GM19193 (cell line): ENCODE data around the gene KIAA2012.

Experiments
- POLR2A ChIP-seq: IDR thresholded peaks from 4 replicates; pipeline ENCODE4 v1.6.1; 2011; ENCODE audit not compliant: insufficient read depth, insufficient read length; ENCODE audit errors: extremely low read depth

KIAA2012 gene

DNA sequence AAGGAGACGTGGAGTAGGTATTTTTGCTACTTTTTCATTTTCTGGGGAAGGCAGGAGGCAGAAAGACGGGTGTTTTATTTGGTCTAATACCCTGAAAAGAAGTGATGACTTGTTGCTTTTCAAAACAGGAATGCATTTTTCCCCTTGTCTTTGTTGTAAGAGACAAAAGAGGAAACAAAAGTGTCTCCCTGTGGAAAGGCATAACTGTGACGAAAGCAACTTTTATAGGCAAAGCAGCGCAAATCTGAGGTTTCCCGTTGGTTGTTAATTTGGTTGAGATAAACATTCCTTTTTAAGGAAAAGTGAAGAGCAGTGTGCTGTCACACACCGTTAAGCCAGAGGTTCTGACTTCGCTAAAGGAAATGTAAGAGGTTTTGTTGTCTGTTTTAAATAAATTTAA is 36.0 kb upstream of the KIAA2012 start:
- no peak for TF ChIP-seq POLR2A

GRCh38 chr2:202038471-202039277 is 34.4 kb upstream of the KIAA2012 start:
- no peak for TF ChIP-seq POLR2A

DNA sequence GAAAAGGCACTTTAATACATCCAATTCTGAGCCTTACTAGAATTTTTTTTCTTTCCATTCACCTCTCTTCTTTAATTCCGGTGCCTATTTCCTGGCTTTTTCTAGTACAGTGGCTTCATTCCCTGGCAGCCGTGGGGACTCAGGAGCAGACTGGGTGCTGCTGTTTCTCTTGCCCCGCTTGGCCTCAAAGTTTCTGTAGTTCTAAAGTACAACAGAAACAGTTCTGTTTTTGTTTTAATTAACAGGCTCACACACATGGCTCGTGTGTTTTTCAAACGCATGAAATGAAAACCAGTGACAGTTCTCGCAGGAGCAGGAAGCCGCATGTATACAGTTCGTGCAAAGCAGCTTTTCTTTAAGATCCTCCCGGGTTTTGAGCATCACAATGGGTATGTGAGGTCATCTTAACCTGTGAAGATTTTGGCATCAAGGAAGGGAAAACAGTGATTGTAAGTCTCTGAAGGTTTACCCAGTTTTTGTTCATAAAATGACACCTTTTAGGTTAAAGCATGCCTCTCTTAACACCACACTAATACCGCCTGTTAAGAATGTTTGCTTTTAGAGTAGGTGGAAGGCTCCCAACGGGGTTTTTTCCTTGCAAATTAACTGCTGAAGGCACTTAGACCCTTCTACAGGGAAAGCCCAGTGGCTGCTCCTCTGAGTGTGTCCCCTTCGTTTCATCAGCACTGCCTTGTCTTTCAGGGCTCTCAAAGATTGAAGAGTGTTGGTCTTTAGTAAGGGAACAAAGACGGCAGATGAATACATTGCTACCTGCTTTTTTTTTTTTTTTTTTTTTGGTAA is 33.6 kb upstream of the KIAA2012 start:
- no peak for TF ChIP-seq POLR2A

DNA sequence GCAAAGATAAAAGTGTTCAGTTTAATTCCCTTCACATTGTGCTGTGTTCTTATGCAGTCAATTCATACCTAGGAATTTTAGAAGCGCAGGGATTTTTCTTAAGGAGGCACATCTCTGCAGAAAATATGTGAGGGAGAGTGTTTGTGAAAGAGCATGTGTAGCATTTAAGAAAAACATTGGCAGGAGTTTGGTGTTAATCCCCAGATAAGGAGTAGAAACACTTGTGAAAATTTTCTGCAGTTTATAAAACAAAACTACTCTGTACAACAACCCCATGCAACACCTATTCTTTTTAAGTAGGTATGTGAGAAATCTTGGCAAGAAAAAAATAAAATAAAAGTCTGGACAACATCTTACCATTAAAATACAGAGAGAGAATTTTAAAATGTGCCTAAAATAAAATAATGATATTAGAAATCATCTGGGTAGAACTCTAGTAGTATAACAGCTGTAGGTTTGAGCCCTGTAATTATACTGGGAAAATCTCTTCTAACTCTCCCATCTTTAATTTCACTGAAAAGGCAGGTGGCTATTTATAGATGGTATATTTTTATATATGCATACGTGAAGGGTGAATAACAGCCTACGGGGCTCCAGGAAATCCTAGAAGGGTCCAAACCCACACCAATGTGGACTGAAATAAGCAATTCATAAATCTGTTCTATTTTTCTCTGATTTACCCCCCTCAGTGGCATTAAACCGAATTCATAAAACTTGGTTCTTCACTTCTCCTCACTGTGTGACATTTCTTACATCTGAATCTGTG is 32.8 kb upstream of the KIAA2012 start:
- TF ChIP-seq POLR2A, result no peak

DNA sequence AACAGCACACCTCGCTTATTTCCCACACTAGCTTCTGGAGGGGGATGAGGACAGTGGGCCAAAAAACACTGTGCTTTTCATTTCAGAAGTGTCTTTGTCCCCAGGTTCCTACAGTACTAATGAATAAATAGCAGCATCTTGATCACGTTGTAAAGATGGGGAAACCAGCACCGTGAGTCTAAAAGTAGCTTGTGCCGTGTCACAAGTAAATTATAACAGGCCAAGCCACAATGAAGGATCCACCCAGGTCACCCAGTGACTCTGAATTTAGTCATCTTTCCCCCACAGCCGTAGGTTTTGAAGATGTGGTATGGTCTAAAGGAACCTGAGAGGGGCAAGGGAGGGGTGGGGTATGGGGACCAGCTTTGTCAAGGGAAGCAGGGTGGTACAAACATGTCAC is 30.6 kb upstream of the KIAA2012 start:
- no peak for TF ChIP-seq POLR2A

DNA sequence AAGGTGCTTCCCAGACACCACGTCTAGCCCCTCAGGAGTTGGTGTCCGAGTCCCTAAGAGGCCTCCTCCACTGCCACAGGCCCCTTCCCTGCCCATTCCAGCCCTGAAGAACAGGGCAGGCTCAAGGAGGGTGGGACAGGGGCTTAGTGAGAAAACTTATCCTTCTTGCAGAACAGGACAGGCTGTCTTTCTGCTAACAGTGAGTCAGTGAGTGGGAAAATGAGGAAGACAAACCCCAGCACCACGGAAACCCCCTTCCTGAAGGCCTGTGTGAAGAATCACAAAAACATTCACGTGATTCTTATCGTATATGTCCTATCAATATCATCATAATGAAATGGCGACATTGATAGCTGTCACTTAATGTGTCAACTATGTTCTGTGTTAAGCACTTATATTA is 29.6 kb upstream of the KIAA2012 start:
- TF ChIP-seq POLR2A, result no peak

- no peak for TF ChIP-seq POLR2A
These were observed 28.3 kb upstream of the KIAA2012 start for GRCh38 chr2:202044777-202045176.

DNA sequence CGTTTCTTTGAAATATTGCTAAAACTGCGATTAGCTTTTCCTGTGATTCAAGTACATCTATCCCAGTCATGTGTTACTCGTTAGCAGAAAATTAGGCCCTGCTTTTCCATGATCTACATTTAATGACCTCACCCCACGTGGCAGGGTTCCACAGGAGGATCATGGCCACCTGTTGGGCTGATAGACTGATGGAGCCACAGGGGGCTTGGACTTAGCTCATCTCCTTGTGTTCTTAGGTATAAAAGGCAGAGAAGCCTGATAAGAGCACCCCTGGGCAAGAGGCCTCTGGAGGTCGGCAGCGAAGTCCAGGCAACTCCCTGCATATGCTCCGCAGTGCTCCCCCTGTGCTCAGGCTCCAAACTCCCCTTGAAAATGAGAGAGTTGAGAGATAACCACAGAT is 26.5 kb upstream of the KIAA2012 start:
- TF ChIP-seq POLR2A, result no peak

DNA sequence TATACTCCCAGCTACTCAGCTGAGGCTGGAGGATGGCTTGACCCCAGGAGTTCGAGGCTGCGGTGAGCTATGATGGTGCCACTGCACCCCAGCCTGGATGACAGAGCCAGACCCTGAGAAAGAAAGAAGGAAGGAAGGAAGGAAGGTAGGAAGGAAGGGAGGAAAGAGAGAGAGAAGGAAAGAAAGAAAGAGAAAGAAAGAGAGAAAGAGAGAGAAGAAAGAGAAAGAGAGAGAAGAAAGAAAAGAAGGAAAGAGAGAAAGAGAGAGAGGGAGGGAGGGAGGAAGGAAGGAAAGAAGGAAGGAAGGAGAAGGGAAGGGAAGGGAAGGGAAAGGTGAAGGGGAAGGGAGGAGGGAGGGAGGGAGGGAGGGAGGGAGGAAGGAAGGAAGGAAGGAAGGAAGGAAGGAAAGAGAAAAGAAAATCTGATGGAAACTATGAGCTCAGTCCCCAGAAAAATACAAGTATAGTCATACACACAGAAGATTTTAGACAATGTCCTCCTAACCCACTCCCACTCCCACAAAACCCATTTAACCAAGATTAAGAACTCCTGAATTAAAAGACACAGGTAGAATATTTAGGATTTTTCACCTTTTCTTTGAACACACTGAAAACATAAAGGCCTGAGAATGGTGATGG is 23.8 kb upstream of the KIAA2012 start:
- TF ChIP-seq POLR2A, result no peak

GRCh38 chr2:202049840-202050239 is 23.2 kb upstream of the KIAA2012 start:
- no peak for TF ChIP-seq POLR2A

DNA sequence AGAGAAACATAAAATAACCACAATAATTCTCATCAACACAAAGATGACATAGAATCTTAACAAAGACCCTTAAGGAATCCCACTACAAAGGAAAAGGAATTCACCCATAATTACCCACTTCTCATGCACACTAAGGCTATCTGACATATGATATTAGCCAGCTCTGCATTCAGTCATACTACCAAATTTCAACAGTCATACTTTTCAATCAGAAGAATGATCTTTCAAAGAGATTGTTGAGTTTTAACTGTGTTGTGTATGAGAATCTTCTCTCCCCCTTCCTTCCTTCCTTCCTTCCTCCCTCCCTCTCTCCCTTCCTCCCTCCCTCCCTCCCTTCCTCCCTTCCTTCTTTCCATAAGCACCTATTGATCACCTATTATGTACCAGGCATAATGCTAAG is 22.4 kb upstream of the KIAA2012 start:
- TF ChIP-seq POLR2A, result no peak

DNA sequence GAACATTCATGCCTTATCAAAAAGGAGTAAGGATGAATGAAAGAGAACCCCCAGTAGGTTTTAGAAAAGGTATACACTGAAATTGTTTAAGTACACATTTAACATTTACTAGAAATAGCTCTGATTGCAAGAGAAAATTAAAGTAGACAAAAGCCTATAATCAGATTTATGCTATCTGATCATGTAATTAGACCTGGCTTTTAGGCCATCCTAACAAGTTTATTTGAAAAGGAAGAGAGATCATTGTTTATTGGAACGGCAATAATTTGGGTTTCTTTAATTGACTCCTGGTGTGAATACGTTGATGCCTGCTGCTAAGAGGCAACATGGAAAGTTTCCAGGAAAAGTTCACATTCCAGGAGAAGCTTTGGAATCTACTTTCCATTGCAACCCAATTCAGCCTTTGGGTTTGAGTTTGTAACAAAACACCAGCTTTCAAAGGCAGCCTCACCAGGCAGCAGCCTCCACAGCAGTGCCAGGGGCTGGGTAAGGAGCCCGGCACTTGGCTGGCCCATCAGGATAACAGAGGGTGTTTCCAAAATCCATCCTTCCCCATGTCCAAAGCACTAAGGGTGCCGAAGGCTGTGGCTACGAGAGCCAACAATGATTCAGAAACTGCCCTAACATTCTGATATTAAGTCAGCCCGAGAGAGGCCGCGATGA is 21.4 kb upstream of the KIAA2012 start:
- TF ChIP-seq POLR2A, result no peak

DNA sequence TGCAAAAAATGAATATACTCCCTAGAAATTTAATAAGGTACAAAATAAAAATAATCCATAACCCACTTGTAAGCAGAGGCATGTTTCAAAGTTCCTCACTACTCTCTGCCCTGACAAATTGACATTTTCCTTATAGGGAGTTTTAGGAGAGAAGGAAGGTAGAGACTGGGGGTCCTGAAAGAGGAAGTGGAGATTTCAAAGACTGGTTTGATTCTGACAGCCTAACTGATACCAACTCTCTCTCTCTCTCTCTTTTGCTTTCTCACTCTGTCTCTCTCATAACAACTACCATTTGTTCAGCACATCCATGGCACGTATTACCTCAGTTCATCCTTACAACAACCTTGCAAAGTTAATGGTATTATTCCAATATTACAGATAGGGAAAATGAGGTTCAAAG is 20.8 kb upstream of the KIAA2012 start:
- no peak for TF ChIP-seq POLR2A

GRCh38 chr2:202054679-202055078 is 18.4 kb upstream of the KIAA2012 start:
- TF ChIP-seq POLR2A, result no peak

GRCh38 chr2:202056611-202057010 is 16.4 kb upstream of the KIAA2012 start:
- TF ChIP-seq POLR2A, result no peak

DNA sequence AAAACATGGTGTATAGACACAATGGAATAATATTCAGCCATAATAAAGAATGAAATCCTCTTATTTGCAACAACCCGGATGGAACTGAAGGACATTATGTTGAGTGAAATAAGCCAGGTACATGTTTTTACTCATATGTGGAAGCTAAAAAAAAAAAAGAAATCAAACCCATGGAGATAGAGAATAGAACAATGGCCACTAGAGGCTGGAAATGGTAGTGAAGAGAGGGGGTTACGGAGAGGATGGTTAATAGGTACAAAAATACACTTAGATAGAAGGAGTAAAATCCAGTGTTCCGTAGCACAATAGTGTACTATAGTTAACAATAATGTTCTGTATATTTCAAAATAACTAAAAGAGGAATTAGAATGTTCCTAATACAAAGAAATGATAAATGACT is 12.8 kb upstream of the KIAA2012 start:
- no peak for TF ChIP-seq POLR2A
